HUES48 (cell line): Measurements from ENCODE around the gene ETFA.

Experiments used
- H3K27ac ChIP-seq: one replicate; pipeline ENCODE4 v1.7.0; 2013; ENCODE audit warnings: low read depth, low read length, inconsistent platforms
- H3K27me3 ChIP-seq: 2 replicates; pipeline ENCODE4 v1.6.1; 2013; ENCODE audit warnings: mild to moderate bottlenecking, low read length; ENCODE audit not compliant: control insufficient read depth, insufficient read depth
- H3K36me3 ChIP-seq: 2 replicates; pipeline ENCODE4 v1.6.1; 2013; ENCODE audit warnings: low read length; ENCODE audit not compliant: control insufficient read depth, insufficient read depth
- H3K4me1 ChIP-seq: 2 replicates; pipeline ENCODE4 v1.6.1; 2013; ENCODE audit warnings: mild to moderate bottlenecking, low read length; ENCODE audit not compliant: control insufficient read depth, insufficient read depth
- H3K4me3 ChIP-seq: 2 replicates; pipeline ENCODE4 v1.5.1; 2013; ENCODE audit warnings: mild to moderate bottlenecking, low read depth, low read length
- H3K9ac ChIP-seq: 2 replicates; pipeline ENCODE4 v1.6.1; 2013; ENCODE audit warnings: mild to moderate bottlenecking, low read depth, low read length, moderate library complexity
- H3K9me3 ChIP-seq: 2 replicates; pipeline ENCODE4 v1.6.1; 2013; ENCODE audit warnings: low read length; ENCODE audit not compliant: control insufficient read depth, insufficient read depth

ETFA gene

GRCh38 chr15:76208786-76209424, 102.4 kb downstream of the ETFA start:
- Histone ChIP-seq H3K27me3 (no peaks in the 10 kb centered on the region), H3K9ac (no peak overlapping the region), H3K36me3 (peaks cover 19% of the 10 kb centered on the region; the same call in 1 of the 2 replicates), H3K27ac (no peak overlapping the region), H3K9me3 (no peaks in the 10 kb centered on the region), H3K4me1 (no peaks in the 10 kb centered on the region), H3K4me3 (no peak overlapping the region)

DNA sequence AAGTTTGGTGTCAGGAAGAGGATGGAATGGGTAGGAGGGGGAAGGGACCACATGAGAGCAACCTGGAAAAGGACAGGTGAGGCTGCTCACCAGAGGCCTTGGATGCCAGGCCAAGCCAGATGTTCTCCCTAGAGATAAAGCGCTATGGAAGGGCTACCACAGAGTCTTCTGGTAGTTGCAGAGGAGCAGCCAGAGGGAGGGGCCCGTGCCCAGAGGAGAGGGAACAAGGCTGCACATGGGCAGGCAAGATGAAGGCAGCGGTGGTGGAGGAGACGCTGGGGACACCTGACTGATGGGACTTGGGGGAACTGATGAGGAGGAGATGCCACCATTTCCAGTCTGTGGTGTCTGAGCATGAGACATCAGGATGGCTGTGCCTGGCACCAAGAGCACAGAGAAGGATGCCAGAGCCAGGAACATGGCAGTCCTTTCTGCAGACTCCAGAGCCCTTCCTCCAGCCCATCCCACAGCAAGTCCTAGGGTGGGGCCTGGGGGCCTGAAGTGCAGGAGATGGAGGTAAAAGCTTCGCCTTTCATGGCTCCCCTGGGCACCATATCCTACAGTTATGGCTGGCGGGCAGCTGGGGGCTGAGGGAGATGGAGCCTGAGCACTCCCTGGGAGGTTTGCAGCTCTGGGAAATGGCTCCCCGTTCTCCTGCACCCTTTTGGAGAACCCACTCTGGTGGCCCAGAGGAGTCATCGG, 103.0 kb downstream of the ETFA start:
- Histone ChIP-seq H3K36me3 (peaks cover 12% of the 10 kb centered on the region; the same call in 1 of the 2 replicates), H3K9ac (no peak overlapping the region), H3K4me1 (no peaks in the 10 kb centered on the region), H3K27me3 (no peaks in the 10 kb centered on the region), H3K27ac (no peak overlapping the region), H3K9me3 (no peaks in the 10 kb centered on the region), H3K4me3 (no peak overlapping the region)

DNA sequence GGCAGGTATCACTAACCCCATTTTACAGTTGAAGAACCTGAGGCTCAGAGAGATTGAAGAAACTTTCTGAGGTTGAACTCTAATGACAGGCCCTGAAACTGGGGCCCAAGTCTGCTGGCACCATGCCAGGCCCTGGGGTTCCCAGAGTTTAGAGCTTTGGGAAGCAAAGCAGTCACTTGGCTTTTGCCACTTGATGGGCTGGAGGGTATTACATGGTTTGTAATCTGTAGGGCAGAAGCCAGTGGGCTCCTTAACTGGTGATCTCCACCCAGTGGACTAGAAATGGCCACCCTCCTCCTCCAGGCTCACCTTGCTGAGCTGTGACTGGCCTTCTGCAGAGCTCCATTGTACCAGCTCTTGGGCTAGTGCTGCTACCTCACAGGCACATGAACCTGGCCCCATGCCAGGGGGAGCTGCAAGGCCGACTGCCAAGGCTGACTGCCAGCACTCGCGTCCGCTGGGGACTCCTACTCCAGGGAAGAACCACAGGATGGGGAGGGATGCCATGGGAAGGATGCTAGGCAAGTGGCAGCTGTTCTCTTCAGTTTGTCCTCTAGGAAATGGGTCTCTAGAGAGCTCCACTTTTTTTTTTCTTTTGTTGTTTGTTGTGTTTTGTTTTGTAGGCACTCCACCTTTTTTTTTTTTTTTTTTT, 104.8 kb downstream of the ETFA start:
- Histone ChIP-seq H3K9me3 (no peaks in the 10 kb centered on the region), H3K36me3 (peaks cover 10% of the 10 kb centered on the region; the same call in 1 of the 2 replicates), H3K4me1 (no peaks in the 10 kb centered on the region), H3K27me3 (no peaks in the 10 kb centered on the region), H3K4me3 (no peak overlapping the region), H3K27ac (no peak overlapping the region), H3K9ac (no peak overlapping the region)

DNA sequence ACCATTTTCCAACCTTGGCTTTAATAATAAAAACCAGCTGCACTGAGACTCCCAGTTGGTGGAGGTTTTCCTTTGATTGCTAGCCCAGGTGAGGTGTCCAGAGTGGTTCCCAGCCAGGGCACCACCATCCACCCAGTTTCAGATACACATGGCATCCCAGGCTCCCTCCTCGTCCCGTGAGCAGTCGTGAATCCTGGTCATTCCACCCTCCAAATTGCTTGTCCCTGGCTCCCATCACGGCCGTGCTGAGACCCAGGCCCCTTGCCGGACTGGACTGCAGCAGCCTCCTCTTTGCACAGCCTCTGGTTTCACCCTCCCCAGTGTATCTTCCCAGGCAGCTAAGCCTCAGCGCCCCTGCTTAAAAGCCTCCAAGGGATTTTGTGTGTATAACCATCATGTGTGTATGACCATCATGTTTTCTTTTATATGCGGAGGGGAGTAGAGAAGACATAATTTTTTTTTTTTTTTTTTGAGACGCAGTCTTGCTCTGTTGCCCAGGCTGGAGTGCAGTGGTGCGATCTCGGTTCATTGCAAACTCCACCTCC, 106.3 kb downstream of the ETFA start:
- H3K9ac ChIP-seq = no peak overlapping the region
- no peaks in the 10 kb centered on the region for H3K27me3 ChIP-seq
- no peak overlapping the region for H3K4me3 ChIP-seq
- H3K27ac ChIP-seq = no peak overlapping the region
- H3K4me1 ChIP-seq = no peaks in the 10 kb centered on the region; the same call in 1 of the 2 replicates
- H3K36me3 ChIP-seq = no peaks in the 10 kb centered on the region; the same call in 1 of the 2 replicates
- no peaks in the 10 kb centered on the region for H3K9me3 ChIP-seq

DNA sequence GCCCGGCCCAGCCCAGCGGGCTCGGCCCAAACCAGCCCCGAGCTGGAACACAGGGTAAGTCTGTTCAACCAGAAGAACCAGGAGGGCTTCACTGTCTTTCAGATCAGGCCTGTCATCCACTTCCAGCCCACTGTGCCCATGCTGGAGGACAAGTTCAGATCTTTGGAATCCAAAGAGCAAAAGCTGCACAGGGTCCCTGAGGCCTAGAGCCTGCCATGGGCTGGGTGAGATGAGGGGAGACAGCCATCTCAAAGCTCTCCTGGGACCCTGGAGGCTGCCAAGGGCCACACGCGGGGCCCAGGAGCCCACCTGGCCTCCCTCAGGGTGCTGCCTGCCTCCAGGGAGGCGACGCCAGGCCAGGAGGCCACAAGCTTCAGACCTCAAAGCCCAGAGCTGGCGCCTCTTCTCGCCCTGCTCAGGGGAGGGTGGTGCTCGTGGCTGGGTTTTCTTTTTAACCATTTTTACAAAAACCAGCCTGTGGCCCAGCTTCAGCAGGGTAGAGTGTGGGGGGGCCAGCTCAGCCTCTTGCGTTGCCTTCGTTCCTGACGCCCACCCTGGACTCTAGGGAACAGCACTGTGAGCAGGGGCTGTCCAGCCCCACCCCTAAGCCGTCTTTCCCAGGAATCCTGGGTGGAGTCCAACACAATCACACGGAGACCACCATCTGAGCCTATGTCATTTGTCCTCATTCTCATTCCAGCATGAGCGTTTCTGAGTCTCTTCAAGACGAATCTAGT, 107.0 kb downstream of the ETFA start:
- Histone ChIP-seq H3K27me3 (no peaks in the 10 kb centered on the region), H3K4me1 (no peaks in the 10 kb centered on the region; the same call in 1 of the 2 replicates), H3K36me3 (no peaks in the 10 kb centered on the region; the same call in 1 of the 2 replicates), H3K4me3 (no peak overlapping the region), H3K9ac (no peak overlapping the region), H3K9me3 (no peaks in the 10 kb centered on the region), H3K27ac (no peak overlapping the region)

DNA sequence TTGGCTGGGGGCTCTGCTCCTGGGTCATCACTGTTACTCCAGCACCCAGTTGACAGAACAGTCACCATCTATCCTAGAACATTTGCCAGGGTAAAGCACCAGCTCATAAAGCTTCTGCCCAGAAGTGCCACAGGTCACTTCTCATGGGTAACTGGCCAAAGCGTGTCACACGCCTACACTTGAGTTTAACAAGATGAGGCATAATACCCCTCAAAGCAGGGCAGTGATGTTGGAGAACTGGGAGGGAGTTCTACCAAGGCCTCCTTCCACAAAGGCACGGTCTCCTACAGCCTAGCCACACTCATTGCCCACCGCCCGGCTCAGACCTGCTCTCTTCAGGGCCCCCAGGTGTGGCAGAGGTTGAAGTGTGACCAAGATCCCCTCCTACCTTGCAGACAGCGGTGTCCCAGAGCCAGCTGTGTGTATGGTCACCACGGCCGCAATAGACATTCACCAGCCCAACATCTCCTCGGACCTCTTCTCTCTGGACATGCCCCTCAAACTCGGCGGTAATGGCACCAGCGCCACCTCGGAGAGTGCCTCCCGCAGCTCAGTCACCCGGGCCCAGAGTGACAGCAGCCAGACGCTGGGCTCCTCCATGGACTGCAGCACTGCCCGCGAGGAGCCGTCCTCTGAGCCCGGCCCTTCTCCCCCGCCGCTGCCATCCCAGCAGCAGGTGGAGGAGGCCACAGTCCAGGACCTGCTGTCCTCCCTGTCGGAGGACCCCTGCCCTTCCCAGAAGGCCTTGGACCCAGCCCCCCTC, 107.7 kb downstream of the ETFA start:
- no peak overlapping the region for H3K4me3 ChIP-seq
- no peaks in the 10 kb centered on the region; the same call in 1 of the 2 replicates for H3K36me3 ChIP-seq
- H3K9me3 ChIP-seq = no peaks in the 10 kb centered on the region
- no peak overlapping the region for H3K27ac ChIP-seq
- no peaks in the 10 kb centered on the region for H3K27me3 ChIP-seq
- H3K4me1 ChIP-seq = no peaks in the 10 kb centered on the region; the same call in 1 of the 2 replicates
- no peak overlapping the region for H3K9ac ChIP-seq

DNA sequence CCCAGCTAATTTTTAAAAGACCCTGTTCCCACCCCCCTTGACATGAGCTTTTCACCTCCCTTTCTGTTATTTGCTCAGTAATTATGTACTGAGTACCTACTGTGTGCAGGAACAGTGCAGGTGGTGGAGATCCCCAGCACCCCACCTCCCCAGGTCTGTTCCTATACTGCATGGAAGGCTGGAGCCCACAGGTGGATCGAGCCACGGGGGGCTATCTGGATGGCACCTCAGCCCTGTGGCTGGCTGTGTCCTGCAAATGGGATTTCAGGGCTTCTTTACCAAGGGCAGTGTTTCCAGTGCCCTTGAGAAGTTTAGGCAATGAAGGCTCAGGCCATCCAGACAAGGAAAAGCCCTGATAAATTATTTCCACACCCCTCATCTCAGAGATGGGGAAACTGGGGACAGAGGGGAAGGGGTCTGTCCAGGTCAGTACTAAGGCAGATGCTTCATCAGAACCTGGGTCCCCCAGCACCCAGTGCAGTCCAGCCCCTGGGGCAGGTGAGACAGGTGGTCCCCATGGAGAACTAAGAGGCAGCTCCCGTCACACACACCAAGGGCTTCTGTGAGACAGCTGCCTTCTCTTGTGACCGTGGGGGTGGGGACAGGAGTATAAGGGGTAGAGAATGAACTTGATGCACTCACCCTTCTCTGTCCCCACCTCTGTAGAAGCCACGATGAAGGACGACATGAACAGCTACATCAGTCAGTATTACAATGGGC, 109.6 kb downstream of the ETFA start:
- H3K27me3 ChIP-seq = no peaks in the 10 kb centered on the region
- peaks cover 3% of the 10 kb centered on the region; the same call in 1 of the 2 replicates for H3K4me1 ChIP-seq
- H3K36me3 ChIP-seq = no peaks in the 10 kb centered on the region
- no peaks in the 10 kb centered on the region for H3K9me3 ChIP-seq
- no peak overlapping the region for H3K9ac ChIP-seq
- H3K27ac ChIP-seq = no peak overlapping the region
- H3K4me3 ChIP-seq = no peak overlapping the region

GRCh38 chr15:76200641-76201105, 110.6 kb downstream of the ETFA start:
- Histone ChIP-seq H3K9me3 (no peaks in the 10 kb centered on the region), H3K36me3 (no peaks in the 10 kb centered on the region), H3K27me3 (no peaks in the 10 kb centered on the region), H3K4me1 (peaks cover 4% of the 10 kb centered on the region; the same call in 1 of the 2 replicates), H3K9ac (no peak overlapping the region), H3K27ac (no peak overlapping the region), H3K4me3 (no peak overlapping the region)

DNA sequence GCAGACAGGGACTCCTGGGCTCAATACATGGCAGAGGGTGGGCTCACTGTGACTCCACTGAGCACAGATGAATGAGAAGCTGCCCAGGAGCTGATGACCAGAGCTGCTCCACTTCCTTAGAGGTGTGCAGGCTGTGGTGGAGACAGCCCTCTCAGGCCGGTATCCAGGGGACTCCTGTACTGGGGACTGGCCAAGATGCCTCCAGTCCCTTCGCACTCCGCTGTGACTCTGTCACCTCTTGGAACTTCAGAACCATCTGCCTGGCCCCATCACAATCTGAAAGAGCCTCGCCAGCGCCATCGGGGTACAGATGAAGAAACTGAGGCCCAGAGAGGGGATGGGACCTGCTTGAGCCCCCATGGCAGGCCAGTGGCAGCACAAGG, 111.2 kb downstream of the ETFA start:
- H3K27ac ChIP-seq = no peak overlapping the region
- no peak overlapping the region for H3K4me3 ChIP-seq
- H3K4me1 ChIP-seq = peaks cover 4% of the 10 kb centered on the region; the same call in 1 of the 2 replicates
- no peaks in the 10 kb centered on the region for H3K36me3 ChIP-seq
- H3K9ac ChIP-seq = no peak overlapping the region
- H3K9me3 ChIP-seq = no peaks in the 10 kb centered on the region
- no peaks in the 10 kb centered on the region for H3K27me3 ChIP-seq
